ENCODE measurements around the gene RIMS3.
"Not testable (repeated sequence)": the region's sequence is repeated elsewhere in the genome, so short reads cannot be mapped to it uniquely, and the experiment has no call there.

Gene RIMS3

DNA sequence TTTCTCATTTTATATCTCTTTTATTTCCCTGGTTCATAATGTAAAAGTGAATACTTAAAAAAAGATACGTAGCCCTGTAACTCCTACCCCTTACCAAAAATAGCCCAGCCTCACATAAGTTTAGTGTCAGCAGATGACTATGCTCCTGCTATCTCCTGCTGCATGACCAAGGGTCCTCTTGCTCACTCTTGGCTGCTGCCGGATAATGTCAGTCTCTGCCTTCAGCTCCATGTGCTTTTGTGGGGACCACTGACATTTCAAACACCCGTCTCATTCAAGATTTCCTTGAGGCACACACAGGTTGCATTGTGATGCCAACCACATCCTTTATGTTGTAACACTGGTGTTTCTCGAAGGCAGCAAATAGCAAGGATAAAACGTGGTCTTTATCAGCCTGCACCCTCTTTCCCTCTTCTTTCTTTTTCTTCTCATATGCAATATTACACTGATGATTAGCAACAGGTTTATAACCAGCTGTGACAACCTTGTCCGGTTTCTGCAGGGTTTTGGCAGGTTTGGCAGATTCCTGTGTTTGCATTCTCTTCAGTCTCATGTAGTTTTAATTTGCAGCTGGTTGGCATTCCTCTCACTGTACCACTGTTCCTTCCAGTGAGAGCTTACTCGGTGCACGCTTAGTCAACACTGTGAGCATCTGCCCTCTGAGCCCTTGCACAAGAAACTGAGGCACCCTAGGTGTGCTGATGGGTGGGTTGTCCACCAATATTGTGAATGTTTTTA is 71.9 kb downstream of the RIMS3 start:
- peak; percentile 30 for DNase-seq (ENCODE audit: low read depth)

GRCh38 chr1:40592107-40592803 is 73.2 kb downstream of the RIMS3 start:
- peak; percentile 25 for DNase-seq (ENCODE audit: low read depth)

DNA sequence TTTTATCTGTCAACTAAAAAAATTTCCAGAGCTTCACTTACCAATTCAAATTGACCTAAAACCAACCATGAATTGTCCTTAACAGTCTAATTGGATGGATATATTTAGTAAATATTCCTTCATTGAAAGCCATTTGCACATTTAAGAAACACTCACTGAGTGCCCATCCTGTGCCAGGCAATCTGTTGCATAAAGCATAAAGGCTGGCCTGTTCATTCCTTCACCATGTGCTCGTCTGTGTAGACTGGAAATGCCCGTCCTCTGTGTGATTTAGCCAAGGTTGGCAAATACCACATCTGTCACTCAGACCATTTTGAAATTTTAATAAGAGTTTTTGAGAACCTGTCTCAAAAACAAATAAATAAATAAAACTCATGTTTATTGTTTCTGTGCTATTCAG is 76.9 kb downstream of the RIMS3 start:
- no peak for DNase-seq (ENCODE audit: low read depth)

GRCh38 chr1:40583980-40584379 is 81.5 kb downstream of the RIMS3 start:
- DNase-seq (ENCODE audit: low read depth), result no peak

GRCh38 chr1:40582116-40582515 is 83.4 kb downstream of the RIMS3 start:
- no peak for DNase-seq (ENCODE audit: low read depth)

- peak; percentile 59 for DNase-seq (ENCODE audit: low read depth)
These were observed 90.1 kb downstream of the RIMS3 start for GRCh38 chr1:40575336-40575735.

DNA sequence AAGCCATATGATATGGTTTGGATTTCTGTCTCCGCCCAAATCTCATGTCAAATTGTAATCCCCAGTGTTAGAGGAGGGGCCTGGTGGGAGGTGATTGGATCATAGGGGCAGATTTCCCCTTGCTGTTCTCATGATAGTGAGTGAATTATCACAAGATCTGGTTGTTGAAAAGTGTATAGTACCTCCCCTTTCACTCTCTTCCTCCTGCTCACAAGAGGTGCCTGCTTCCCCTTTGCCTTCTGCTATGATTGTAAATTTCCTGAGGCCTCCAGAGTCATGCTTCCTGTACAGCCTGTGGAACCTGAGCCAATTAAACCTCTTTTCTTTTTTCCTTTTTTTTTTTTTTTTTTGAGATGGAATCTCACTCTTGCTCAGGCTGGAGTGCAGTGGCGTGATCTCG is 90.7 kb downstream of the RIMS3 start:
- not testable (repeated sequence) for DNase-seq (ENCODE audit: low read depth)
